Stimulated activated naive CD4-positive, alpha-beta T cell treated with Interleukin-2 at 50 U/mL for 16 hours (primary cell): ENCODE results near the gene NR2F6.

Source experiments
- DNase-seq: peaks from one replicate; lab custom pipeline; 2025; lab: John Stamatoyannopoulos, UW

Gene NR2F6

DNA sequence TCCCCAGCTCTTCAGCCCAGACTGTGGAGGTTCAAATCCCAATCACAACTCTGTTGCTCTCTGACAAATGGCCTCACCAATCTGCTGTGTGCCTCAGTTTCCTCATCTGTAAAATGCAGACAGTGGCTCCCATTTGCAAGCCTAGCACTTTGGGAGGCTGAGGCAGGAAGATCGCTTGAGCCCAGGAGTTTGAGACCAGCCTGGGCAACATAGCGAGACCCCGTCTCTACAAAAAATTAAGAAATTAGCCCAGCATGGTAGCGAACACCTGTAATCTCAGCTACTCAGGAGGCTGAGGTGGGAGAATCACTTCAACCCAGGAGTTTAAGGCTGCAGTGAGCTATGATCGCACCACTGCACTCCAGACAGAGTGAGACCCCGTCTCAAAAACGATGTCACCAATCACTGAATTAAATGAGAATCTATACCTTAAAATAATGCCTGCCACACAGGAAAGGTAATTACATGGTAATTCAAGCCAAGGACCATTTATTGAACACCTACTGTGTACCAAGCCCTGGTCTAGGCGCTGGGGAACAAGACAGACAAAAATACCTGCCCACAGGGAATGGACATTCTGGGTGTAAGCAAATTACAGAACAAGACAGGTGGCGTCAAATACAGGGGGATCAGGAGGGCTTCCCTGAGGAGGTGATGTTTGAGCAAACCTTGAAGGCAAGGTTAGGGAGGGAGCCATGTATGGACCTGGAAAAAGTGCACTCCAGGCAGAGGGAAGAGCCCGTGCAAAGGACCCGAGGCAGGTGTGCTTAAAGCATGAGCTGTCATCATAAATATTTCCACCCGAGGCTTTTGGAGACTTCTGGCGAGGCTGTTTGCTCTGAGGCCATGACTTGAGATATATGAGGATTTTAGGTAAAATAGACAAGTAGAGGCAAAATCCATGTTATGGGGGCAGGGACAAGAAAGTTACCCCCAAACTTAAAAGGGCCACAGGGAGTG, 7.7 kb downstream of the NR2F6 start:
- no peak for DNase-seq

- no peak for DNase-seq
Observed at GRCh38 chr19:17236811-17237543, 8.7 kb downstream of the NR2F6 start.

- no peak for DNase-seq
Observed at GRCh38 chr19:17235971-17236777, 9.5 kb downstream of the NR2F6 start.

GRCh38 chr19:17235300-17235970, 10.3 kb downstream of the NR2F6 start:
- DNase-seq, result peak; percentile 69

GRCh38 chr19:17234911-17235299, 10.8 kb downstream of the NR2F6 start:
- DNase-seq, result peak; percentile 45

DNA sequence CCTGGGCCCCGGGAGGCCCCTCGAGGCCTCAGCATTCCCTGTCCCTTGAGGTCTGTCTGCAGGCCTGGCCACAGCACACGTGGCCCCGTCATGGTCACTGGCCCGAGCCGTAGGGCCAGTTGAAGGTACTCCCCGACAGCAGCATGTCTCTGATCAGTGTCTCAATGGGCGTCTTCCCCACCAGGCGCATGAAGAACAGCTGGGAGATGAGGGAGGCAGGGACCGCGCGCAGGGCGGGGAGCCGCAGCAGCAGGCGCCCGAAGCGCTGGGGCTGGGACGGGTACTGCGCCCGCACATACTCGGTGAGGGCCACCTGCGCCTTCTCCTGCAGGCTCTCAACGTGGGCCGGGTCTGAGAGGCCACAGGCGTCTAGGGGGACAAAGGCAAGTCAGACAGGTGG, 13.5 kb downstream of the NR2F6 start:
- no peak for DNase-seq

- DNase-seq, result no peak
Observed at GRCh38 chr19:17229890-17230289, 15.8 kb downstream of the NR2F6 start.

- DNase-seq, result no peak
Observed at GRCh38 chr19:17227798-17228367, 17.8 kb downstream of the NR2F6 start.

- DNase-seq, result peak; percentile 96
Observed at GRCh38 chr19:17226002-17226933, 19.5 kb downstream of the NR2F6 start, which contains the start of gene OCEL1. Gene OCEL1, plus strand, starts transcription at chr19:17226226. Its CDS starts 22 bp downstream, at chr19:17226248.

GRCh38 chr19:17225053-17225452, 20.7 kb downstream of the NR2F6 start:
- no peak for DNase-seq

DNA sequence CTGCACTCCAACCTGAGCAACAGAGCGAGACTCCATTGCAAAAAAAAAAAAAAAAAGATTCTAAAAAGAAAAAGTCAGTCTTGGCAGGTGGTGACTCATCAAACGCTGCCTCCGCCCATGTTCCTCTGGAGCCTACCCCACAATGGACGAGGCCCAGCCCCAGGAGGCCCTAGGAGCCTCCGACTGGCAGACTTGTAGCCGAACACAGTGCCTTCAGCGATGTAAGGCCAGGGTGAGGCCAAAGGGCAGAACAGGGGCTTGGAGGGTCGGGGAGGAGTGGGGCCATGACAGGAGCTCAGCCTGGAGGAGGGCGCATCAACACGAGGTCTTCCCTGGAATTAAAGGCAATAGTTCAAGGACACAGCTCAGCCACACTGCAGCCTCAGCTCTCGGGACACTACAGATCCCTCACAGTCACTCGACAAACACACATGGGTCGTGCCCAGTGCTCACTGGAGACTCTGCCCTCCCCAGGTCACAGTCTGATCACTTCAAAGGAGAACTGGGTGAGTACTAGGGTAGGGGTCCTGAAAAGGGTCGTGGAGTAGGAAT, 25.4 kb downstream of the NR2F6 start:
- no peak for DNase-seq

GRCh38 chr19:17219286-17219685, 26.4 kb downstream of the NR2F6 start:
- DNase-seq, result no peak

DNA sequence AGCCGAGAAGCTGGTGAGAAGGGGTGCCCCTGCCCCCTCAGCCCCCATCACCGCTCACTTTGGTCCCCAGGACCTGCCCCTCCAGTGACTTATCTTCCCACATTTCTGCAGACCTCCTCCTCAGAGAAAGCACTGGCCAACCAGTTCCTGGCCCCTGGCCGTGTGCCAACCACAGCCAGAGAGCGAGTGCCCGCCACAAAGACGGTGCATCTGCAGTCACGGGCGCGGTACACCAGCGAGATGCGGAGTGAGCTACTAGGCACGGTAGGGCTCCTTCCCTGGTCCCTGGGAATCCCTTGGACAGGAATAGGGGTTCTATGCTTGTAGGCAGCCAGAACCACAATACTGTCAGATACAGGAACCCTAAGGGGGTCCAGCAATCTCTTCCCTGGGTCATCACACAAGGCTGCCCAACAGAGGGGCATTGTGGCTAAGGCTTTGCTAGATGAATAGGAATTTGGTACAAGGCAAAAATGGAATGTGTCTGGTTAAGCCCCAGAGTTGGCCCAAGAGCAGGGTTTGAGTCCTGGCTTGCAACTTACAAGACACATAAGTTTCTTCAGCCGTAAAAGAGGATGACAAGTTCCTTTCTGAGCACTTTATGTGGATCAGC, 29.6 kb downstream of the NR2F6 start:
- DNase-seq, result no peak

DNA sequence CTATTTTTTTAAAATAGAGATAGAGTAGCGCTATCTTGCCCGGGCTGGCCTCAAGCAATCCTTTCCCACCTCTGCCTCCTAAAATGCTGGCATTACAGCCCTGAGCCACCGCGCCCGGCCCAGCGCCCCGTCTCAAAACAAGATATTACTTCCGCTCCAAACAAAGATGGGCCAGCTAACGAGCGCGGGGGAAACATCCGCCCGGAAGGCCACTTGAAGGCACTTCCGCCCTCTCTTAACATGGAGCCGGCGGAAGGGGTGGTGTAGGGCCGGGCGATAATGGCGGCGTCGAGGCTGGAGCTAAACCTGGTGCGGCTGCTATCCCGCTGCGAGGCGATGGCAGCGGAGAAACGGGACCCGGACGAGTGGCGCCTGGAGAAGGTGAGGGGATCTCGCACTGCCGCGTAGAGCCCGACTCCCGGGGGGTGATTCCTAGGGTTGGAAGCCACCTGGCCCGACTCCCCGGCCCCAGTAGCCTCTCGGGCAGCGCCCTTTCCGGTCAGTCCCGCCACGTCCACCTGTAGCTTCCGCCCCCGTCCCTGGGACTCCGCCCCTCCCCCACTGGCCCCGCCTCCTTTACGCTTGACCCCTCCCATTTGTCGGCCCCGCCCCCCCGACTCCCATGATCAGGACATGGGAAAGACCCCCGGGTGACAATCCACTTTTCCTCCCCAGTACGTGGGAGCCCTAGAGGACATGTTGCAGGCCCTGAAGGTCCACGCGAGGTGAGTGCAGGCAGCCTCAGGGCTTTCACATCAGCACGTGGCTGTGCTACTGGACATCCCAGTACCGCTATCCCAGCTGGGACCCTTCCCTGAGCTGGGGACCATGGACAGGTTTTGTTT, 30.4 kb downstream of the NR2F6 start, which contains the start of gene USE1:
Gene USE1, plus strand, starts transcription at position 231 of the 845 bp plus-strand sequence. Its CDS starts 49 bp downstream, at position 280.
- DNase-seq, result peak; percentile 84

DNA sequence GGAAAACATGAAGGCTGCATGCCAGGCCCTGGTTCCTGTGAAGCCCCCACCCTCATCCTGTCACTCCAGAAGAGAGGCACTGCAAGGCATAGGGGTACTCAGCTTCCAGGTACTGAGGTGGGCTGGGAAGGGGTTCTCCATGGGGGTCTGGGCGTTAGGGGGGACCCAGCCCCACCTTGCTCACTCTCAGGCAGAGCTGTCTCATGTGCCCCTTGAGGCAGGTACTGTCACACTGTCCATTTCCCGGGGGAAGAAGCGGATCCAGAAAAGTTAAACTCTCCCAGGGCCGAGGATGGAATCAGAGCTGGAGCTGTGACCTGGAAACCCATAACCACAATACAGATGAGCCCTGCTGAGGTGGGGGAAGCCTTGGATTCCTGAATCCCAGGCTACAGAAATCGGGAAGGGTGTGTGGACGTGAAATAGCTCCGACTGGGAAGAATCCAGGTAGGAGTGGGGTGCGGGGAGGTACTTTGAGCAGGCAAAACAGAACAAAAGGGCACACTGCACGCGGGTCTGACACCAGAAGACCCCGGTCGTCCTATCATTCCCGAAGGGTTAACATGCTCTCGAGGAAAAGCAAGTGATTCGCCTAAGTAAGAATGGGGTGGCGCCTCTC, 31.1 kb downstream of the NR2F6 start:
- no peak for DNase-seq

DNA sequence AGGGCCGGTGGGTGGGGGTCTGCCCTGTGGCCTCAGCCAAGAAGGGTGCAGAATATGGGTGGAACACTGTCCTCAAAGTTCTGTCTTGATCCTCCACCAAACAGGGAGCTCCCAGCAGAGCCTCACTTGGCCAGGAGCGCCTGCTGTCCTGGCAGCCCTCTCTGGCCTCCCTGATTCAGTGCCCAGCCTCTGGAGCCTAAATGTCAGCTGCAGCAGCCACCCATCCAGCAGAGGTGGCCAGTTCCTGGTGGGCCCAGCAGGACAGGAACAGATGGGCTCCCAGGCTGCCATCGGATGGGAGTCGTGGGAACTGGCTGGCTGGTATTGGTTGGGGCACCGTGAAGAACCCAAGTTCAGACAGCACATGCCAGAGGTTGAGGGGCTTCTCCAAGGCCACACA, 32.4 kb downstream of the NR2F6 start:
- no peak for DNase-seq

- DNase-seq, result no peak
Observed at GRCh38 chr19:17211547-17212446, 33.9 kb downstream of the NR2F6 start.
